HCEC 1CT (cell line): ENCODE data around the gene PSMG2.

Experiments used
- DNase-seq: peaks from one replicate; pipeline ENCODE4 v3.0.0-alpha.2; 2017

PSMG2 gene

DNA sequence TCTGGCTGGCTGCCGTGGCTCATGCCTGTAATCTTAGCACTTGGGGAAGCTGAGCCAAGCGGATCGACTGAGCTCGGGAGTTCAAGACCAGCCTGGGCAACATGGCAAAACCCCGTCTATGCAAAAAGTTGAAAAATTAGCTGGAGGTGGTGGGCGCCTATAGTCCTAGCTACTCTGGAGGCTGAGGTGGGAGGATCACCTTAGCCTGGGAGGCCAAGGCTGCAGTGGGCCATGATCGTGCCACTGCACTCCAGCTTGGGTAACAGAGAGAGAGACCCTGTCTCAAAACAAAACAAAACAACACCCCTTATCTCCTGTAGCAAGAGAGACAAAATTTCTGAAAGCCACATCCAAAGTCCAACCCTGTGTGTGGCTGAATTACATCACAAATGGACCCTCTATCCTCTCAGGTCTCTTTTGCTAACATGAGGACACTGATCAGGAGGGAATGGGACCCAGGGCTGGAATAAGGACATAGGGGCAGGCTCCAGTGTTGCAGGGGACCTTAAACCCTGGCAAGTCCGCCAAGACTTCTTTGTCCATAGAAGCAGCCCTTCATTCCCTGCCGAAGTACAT lies 64.8 kb downstream of the PSMG2 start:
- no peak for DNase-seq

DNA sequence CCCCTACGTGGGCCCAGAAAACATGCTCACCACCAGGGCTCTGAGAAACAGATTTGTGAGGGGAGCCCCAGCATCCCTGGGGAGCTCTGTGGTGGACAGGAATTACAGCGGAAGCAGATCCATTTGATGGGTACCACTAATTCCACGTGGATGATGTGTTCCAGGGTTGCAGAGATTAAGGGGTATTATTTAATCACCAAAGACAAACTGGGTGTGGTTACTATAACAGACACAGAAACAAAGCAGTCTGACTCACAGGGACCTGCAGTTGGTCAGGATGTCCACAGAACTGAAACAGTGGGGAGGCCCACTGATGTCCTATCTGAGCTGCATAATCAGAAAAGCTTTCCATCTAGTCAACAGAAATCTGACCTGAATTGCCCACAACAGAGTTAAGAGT lies 65.8 kb downstream of the PSMG2 start:
- DNase-seq = peak; percentile 12

DNA sequence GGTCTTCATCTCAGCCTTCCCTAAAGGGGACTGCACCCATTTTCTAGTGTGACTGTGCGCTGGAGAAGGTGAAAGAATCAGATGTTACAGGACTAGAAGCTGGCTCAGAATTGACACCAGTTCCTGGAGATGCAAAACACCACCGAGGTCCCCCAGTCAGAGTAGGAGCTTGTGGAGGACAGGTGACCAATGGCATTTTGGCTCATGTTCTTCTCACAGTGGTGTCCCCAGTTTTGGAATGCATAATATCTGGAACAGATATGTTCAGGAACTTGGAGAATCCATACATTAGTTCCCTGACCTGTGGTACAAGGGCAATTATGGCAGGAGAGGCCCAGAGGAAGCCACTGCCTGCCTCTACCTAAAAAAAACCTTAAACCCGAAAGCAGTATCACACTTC lies 66.3 kb downstream of the PSMG2 start:
- DNase-seq = no peak

DNA sequence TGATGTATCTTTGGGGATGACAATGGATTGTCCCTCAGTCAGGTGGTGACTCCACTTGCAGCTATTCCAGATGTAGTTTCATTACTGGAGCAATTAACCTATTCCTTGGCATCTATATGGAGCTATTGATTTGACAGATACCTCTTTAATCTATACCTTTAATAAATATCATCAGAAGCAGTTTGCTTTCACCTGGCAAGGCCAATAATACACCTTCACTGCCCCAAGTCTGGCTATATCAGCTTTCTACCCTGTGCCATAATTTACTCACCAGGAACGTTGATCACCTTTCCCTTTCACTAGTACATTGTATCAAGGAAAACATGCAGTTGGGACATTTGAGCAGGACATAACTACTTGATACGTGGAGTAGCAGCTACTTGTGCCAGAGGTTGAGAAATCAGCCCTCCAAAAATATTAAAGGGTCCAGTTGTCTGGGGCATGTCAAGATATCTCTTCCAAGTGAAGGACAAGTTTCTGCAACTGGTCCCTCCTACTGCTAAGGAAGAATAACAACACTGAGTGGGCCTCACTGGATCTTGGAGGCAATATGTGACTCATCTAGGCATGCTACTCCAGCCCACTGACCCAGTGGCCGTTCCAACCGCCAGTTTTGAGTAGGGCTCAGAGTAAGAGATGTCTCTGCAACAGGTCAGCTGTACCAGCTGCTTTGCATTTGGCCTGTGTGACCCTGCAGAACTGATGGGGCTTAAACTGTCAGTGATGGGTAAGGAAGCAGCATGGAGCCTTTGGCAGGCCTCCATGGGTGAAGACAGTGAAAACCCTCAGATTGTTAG lies 67.0 kb downstream of the PSMG2 start:
- DNase-seq = no peak

DNA sequence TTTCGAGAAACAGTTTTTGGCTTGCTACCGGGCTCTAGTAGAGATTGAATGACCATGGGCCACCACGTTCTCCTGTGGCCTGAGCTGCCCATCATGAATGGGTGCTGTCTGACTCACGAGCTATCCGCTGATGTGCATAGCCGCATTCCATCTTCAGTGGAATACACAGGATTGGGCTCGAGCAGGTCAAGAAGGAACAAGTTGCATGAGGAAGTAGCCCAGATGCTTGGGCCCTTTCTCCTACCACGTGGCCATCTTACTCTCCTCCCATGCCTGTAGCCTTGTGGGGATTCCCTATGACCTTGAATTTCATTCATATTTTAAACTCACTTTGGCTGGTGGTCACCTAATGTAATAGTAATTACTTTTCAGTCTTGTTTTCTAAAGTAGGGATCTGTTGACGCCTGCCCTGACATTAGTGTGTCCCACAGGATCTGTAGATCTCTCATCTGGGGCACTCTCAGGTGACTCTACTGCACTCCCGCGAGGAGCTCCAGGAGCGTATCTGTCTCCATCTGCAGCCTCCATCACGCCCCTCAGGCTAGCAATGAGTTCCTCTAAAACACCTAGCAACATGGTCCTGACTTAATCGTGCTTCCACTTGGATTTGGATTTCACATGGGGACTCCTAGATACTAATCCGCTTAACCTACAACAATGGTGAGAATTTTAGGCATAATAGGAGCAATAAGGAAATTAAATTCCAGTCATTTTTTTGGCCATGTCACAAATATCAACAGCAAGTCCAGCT lies 67.8 kb downstream of the PSMG2 start:
- DNase-seq = no peak

DNA sequence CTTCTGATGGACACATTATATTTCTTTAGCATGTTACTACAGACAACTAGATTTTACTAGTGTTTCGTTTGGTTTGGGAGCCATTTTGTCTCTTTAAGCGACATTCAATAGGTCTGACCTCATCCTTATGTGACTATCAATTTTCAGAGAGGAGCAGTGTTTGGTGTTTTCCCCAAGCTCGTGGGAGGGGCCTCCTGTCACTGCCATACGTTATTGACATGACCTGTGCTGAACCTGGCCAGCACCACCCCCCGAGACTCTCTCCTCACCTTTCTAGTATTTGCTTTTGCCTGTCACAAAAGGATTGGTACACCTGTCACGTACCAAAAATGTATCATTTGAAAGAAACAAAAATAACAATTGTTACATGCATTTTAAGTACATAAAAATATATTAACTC lies 69.3 kb downstream of the PSMG2 start:
- no peak for DNase-seq

DNA sequence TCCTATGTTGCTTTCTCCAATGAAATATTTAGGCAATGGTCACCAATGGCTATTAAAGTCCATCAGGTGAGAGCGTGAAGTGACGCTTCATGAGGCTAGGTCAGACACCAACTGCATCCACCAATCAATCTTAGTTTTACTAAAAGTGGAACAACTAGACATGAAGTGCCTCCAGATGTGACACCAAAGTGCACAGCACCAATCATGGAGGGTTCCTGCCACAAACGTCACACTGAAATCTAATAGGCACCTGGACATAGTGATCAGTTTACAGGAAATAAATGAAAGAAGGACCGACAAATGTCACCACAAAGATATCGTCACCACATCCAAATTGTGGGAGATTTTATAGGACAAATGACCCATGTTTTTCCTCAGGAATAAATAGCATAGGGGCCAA lies 70.5 kb downstream of the PSMG2 start:
- no peak for DNase-seq

DNA sequence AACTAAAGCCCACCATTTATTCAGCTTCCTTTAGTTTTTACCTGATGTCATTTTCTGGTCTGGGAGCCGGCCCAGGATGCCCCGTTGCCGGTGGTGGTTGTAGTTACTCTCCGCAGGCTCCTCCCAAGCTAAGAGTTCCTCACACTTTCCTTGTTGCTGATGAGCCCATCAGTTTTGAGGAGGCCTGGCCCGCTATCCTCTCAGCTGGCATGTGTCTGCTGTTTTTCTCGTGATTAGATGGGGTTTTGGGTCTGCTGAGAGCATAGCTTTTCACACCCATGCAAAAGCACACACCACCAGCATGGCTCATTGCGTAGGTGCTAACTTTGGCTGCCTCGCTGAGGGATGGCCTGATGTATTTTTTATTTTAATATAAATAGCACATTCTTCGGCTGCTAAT lies 72.1 kb downstream of the PSMG2 start:
- no peak for DNase-seq
